GM19240 (cell line): ENCODE results near the gene AP1AR.

Source experiments
- DNase-seq: peaks from one replicate; pipeline ENCODE4 v3.0.0; 2011; ENCODE audit warnings: low spot score; ENCODE audit not compliant: insufficient read length

Gene AP1AR

GRCh38 chr4:112222219-112222955 is 9.2 kb upstream of the AP1AR start:
- DNase-seq, result no peak

GRCh38 chr4:112225157-112225556 is 6.4 kb upstream of the AP1AR start:
- DNase-seq, result no peak

- peak; percentile 82 for DNase-seq
Observed at GRCh38 chr4:112230879-112231778, 458 bp upstream of the AP1AR start.

DNA sequence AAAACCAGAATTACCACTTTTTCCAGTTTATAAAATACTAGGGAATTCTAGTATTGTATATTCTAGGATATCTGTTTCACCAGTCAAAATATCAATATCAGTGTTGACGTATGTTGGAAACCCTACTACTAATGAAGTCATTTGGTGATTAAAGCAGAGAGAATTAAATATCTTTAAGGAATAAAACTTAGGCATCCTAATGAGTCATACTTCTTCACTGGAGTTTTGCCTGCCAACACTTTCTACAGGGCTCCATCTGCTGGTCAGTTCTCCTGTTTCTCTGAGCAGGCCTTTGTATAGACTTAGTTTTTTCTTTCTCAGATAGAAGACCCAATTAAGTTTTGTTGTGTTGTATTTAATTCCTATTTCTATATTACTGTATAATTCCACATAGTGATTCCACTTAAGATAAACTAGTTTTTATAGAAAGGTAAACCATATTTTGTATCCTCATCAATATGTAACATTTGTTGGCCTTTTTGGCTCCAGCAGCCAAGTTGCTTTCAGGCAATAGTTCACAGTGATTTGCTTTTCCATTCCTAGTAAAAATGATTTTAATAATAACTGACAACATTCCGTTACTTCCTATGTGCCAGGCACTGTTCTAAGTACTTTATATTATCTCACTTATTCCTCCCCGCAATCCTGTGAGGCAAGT is 3.5 kb downstream of the AP1AR start:
- DNase-seq, result no peak

GRCh38 chr4:112236040-112236439 is 4.5 kb downstream of the AP1AR start:
- DNase-seq, result no peak

DNA sequence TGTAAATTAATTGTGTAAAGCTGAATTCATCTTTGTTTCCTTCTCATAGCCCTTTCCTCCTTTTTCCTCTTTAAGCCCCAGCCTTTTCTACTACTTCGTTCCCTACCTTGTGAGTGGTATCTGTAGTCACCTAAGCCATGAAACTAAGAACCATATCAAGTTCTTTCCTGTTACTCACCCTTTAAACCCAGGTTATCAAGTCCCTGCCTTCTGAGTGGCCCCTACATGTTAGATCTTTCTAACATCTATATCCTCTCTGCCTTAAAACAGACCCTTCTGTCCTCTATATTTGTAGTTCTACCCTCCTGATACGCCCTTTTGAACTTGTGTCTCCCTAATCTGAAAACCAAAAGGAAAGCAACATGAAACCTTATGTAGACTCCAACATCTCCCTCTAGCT is 7.2 kb downstream of the AP1AR start:
- no peak for DNase-seq

- no peak for DNase-seq
Observed at GRCh38 chr4:112245383-112245782, 13.8 kb downstream of the AP1AR start.

GRCh38 chr4:112247021-112247420 is 15.4 kb downstream of the AP1AR start:
- DNase-seq, result no peak

GRCh38 chr4:112251019-112251643 is 19.5 kb downstream of the AP1AR start:
- DNase-seq, result no peak

DNA sequence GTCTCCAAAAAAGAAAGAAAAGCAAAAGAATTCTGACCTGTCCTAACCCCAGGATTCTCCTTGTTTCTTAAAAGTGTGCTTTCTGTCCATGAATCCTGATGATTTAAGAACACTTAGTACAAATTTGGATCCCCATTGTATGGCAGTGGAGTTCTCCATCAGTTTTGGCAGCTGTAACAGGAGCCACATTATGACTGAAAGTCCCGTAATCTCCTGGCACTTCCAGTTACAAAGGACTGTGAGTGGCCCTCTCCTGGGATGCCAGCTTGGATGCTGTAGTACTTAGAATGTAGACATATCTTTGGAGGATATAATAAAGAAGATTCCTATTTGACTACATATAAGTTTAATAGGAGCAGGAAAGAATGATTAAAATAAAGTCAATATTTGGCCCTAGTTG is 20.6 kb downstream of the AP1AR start:
- DNase-seq, result no peak

DNA sequence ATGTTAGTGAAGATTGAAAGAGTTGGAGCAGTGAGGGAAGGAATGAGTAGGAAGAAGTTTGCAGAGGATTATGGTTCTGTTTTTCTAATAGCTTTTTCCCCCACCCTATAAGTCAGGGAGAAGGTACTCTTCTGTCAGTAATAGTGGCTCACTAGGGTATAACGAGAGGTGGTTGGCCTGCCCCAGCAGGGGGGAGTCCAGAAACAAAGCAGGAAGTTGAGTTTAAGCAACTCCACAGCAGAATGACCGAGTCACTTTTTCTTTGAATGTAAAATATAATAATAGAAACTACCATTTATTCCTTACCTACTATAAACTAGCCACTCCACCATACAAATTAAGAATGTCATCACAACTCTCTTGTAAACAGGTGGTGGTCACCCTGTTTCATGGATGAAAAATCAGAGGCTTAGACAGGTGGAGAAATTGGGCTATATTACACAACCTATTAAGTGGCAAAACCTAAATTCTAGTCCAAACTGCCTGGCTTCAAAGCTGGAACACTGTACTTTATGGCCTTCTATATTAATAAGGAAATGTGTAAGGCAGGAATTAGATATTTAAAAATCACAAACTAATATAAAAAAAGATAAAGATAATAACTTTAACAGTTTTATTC is 21.9 kb downstream of the AP1AR start:
- no peak for DNase-seq

GRCh38 chr4:112257098-112257497 is 25.5 kb downstream of the AP1AR start:
- DNase-seq, result no peak

GRCh38 chr4:112266823-112267222 is 35.2 kb downstream of the AP1AR start:
- DNase-seq, result no peak

GRCh38 chr4:112270051-112270450 is 38.5 kb downstream of the AP1AR start:
- no peak for DNase-seq

DNA sequence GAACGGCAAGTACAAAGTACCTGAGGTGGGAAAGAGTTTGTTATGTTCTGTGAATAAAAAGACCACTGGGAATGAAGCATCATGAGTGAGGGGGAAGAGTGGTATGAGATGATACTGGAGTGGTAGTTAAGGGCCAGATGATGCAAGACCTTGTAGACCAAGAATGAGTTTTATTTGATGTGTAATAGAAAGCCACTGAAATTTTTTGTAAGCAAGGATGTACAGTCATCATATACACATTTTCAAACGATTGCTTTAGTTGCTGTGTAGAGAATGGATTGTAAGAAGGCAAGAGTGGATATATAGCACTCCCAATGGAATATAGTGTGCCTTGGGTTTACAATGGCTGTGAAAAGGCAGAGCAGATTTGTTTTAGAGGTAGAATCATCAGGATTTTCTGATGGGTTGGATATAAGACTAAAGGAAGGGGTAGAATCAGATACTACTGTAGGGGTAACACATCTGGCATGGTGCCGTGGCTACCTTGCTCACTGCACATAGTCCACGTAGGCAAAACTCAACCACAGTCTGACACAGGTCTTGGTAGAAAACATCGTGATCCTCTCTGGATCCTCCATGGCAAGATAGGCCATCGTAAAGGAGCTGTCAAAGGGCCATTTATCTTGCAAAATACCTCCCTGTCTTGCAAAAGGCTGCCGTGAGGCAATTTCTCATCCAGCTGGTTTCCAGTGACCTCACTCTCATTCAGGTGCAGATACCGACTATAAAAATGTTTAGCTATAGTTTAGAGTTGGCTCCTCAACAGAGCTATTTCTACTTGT is 39.2 kb downstream of the AP1AR start:
- no peak for DNase-seq

DNA sequence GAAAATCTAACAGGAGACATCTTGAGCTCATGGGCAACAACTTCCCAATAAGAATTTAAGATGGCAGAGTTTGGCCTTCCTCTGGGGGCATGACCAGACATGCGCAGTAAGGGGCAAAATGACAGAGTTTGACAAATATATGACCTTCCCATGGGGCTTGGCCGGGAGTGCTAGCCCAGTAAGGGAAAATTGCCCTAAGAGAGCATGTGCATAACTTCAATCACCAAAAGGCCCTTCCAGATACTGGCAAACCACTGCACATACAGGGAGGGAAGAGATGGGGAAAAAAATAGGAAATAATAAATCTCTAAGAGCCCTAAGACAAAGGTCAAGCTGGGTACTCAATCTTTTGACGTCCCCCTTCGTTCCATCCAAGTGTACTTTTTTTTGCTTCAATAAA is 40.7 kb downstream of the AP1AR start:
- DNase-seq, result no peak

DNA sequence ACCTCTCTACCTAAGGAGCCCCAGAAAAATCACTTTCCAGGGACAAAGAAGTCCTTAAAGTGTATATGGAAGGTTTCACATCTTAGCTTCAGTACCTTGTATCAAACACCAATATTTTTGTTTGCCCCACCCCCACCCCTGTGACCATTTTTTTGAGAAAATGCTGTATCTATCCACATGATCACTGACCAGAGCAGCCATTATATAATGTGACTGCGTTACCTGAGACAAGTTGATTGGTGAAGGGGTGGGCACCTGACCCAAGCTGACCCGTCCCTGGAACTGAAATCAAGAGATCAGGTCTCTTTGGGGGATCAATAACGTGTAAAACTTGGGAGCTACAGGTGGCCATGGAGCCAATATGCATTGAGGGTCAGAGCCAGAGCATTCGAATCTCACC is 43.4 kb downstream of the AP1AR start:
- DNase-seq, result no peak

GRCh38 chr4:112276113-112276512 is 44.5 kb downstream of the AP1AR start:
- DNase-seq, result no peak

GRCh38 chr4:112277220-112277619 is 45.6 kb downstream of the AP1AR start:
- no peak for DNase-seq

DNA sequence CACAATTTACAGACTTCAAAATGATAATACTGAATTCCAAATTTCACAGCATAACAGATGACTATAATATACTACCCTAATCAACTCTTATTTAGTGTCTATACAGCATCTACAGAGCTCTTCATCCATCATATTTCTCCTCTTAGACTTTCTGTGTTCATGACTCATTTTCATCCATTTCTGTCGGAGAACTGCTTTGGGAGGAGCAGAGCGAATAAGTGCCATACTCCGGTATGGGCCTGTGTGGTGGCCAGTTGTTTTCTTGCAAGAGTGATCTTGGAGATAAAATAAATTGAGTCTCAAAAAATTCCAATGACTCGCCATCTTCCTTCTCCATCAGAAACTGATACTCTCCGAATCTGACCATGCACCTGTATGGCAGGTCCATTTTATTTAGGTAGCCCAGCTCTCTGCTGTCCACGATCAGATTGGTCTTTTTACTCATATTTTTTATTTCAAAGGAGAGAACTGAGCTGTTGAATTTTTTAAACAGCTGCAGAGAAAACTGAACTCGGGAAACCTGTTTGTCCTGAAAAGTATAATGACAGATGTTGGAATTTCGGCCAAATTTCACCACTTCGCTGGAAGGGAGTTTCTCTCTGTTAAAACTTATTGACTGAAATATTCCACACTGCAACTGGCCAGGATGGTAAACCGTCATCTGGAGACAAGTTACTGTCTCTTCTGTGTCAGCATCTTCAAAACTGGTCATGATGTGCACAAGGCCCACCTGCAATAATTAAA is 46.3 kb downstream of the AP1AR start:
- DNase-seq, result no peak
